ENCODE results near the gene OR9Q1.
"Not testable (repeated sequence)": the region's sequence is repeated elsewhere in the genome, so short reads cannot be mapped to it uniquely, and the experiment has no call there.

Gene OR9Q1

GRCh38 chr11:58135171-58135570 is 111.5 kb downstream of the OR9Q1 start:
- no peak for DNase-seq (ENCODE audit: low read depth)

GRCh38 chr11:58142761-58143160 is 119.1 kb downstream of the OR9Q1 start:
- no peak for DNase-seq (ENCODE audit: low read depth)

- DNase-seq (ENCODE audit: low read depth), result no peak
Observed at GRCh38 chr11:58152781-58153180, 129.1 kb downstream of the OR9Q1 start.

DNA sequence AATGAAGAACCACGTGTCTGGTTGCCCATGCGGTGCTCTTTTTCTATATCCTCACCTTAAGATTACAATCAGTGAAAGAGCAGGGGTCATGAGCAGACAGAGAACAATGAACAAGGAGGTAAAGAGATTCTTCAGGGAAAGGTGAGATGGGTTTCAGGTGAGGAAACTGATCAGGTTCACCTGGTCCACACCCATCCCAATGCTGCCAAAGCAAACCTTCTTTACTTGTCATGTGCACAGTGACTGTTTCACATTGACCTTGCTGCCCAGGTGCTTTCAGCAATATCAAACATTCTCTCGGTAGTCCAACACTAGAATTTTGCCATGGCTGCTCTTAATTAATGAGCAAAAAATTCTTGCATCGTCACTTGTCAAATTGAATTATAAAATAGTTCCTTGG is 140.7 kb downstream of the OR9Q1 start:
- DNase-seq (ENCODE audit: low read depth), result no peak

GRCh38 chr11:58164990-58165389 is 141.3 kb downstream of the OR9Q1 start:
- DNase-seq (ENCODE audit: low read depth), result no peak

DNA sequence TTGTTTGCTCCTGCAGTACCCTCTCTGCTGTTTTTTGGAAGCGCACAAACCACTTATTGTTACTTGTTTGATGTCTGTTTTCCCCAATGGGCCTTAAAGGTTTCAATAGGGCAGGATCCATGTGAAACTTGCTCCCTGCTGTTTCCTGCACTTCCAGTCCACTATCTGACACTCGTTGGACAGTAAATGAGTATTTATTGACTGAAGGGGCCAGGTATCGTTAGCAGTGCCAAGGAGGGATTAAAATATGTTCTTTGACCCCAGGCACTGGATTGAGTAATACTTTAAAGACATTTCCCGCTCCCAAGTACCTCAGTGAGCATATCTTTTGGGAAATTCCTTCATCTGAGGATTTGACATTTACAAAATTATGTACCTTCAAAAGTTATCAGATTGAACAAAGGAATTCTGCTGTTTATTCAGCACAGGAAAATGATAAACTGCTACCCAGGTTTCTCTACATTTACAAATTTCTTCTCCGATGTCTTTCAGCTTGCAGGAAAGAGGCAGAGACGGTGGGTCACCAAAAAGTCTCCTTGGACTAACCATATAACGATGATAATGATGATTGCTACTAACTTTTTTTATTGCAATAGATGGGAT is 141.9 kb downstream of the OR9Q1 start:
- DNase-seq (ENCODE audit: low read depth), result no peak

- no peak for DNase-seq (ENCODE audit: low read depth)
Observed at GRCh38 chr11:58177409-58178054, 153.9 kb downstream of the OR9Q1 start.

- no peak for DNase-seq (ENCODE audit: low read depth)
Observed at GRCh38 chr11:58178444-58178843, 154.8 kb downstream of the OR9Q1 start.

DNA sequence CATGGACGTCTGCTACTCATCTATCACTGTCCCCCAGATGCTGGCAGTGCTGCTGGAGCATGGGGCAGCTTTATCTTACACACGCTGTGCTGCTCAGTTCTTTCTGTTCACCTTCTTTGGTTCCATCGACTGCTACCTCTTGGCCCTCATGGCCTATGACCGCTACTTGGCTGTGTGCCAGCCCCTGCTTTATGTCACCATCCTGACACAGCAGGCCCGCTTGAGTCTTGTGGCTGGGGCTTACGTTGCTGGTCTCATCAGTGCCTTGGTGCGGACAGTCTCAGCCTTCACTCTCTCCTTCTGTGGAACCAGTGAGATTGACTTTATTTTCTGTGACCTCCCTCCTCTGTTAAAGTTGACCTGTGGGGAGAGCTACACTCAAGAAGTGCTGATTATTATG is 156.0 kb downstream of the OR9Q1 start:
- DNase-seq (ENCODE audit: low read depth), result no peak

- no peak for DNase-seq (ENCODE audit: low read depth)
Observed at GRCh38 chr11:58186938-58187337, 163.3 kb downstream of the OR9Q1 start.

GRCh38 chr11:58188770-58189169 is 165.1 kb downstream of the OR9Q1 start, which contains the start of gene OR9Q2:
OR9Q2 (plus strand) TSS chr11:58189070; CDS start chr11:58190491, 1,421 bp downstream.
- DNase-seq (ENCODE audit: low read depth), result no peak

- no peak for DNase-seq (ENCODE audit: low read depth)
Observed at GRCh38 chr11:58192229-58192628, 168.5 kb downstream of the OR9Q1 start.

- DNase-seq (ENCODE audit: low read depth), result no peak
Observed at GRCh38 chr11:58193391-58193790, 169.7 kb downstream of the OR9Q1 start.

DNA sequence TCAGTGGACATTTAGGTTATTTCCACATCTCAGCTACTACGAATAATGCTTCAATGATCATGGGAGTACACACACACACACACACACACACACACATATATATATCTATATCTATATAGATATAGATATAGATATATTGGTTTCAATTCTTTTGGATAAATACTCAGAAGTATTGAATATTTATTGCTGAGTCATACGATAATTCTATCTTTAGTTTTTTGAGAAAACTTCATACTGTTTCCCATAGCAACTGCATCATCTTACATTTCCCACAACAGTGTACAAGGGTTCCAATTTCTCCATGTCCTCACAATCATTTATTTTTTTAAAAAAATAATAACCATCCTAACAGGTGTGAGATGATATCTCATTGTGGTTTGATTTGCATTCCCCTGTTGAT is 172.3 kb downstream of the OR9Q1 start:
- DNase-seq (ENCODE audit: low read depth), result no peak

DNA sequence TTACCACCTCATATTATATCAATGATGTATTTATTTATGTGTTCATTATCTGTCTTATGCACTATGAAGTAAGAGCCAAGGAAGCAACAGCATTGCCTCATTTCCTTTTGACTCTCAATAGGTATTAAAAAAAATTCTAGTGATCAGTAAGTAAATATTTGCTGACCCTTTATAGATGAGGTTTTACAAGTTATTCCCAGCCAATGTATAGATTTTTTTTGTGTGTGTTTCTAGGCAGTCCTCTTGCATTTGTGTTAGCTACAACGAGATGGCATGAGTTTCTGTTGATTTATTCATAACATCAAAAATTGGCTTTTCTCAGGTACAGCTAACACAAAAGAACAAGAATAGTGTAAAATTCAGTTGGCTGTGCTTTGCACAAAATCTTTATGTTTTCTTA is 175.6 kb downstream of the OR9Q1 start:
- DNase-seq (ENCODE audit: low read depth), result no peak

GRCh38 chr11:58204042-58204441 is 180.4 kb downstream of the OR9Q1 start, which contains the start of gene OR1S2:
OR1S2 (minus strand) TSS chr11:58204142; CDS start chr11:58204142, 0 bp downstream.
- DNase-seq (ENCODE audit: low read depth), result no peak

DNA sequence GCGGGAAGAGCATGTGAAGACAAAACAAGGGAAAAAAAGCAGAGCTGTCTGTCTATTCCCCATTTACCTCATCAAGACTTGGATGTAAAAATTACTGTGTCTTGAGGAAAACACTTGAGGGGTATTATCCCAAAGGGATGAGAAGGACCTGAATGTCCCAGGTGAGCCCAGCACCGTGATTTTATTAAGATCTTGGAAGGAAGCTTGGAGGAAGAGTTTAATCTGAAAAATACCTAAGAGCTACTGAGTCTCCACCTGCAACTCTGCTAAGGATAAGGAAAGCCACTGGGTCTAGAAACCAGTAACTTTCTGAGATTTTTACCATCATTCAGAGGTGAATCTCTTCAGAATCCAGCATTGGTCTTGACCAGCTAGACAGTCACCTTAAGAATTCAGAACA is 188.7 kb downstream of the OR9Q1 start, which contains the start of gene OR1S1:
TSS of gene OR1S1 (plus strand) at position 301 of the 400 bp plus-strand sequence.
- DNase-seq (ENCODE audit: low read depth), result not testable (repeated sequence)

DNA sequence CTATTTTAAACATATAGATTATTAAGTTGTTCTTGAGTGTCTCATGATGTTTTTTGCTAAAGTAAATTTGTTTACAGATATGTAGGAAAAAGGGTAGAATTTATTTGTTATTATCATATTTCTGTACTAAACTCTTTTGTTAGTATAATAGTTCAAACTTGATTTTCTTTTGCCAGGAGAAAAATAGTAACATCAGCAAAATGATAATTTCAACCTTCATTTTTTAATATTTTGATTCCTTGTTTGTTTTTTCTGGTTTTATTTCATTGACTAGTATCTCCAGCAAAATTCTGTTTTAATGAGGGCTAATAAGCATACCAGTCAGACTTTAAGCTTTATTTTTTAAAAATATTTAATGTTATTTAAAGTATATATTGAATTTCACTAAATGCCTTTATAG is 192.8 kb downstream of the OR9Q1 start:
- no peak for DNase-seq (ENCODE audit: low read depth)

GRCh38 chr11:58222721-58223120 is 199.0 kb downstream of the OR9Q1 start:
- no peak for DNase-seq (ENCODE audit: low read depth)

- DNase-seq (ENCODE audit: low read depth), result no peak
Observed at GRCh38 chr11:58227956-58228615, 204.4 kb downstream of the OR9Q1 start.
